HFFc6 (cell line): ENCODE measurements around the gene CPT1B. TPM values are rescaled to one million over a fixed set of nuclear protein-coding genes. Genes with fewer than 3 reads are reported as not detected.
"Not testable (repeated sequence)": the region's sequence is repeated elsewhere in the genome, so short reads cannot be mapped to it uniquely, and the experiment has no call there.

Source experiments
- DNase-seq: peaks from one replicate; pipeline ENCODE4 v3.0.0-alpha.2; 2018
- H3K27ac Mint-ChIP-seq: 2 replicates; pipeline ENCODE4 v1.8.0; 2020; ENCODE audit warnings: mild to moderate bottlenecking, mixed read lengths
- H3K27me3 Mint-ChIP-seq: 2 replicates; pipeline ENCODE4 v1.8.0; 2021; ENCODE audit warnings: mild to moderate bottlenecking, moderate library complexity, mixed read lengths; ENCODE audit not compliant: insufficient read depth
- H3K36me3 Mint-ChIP-seq: 2 replicates; pipeline ENCODE4 v1.8.0; 2021; ENCODE audit warnings: low read depth, mixed read lengths
- H3K4me1 Mint-ChIP-seq: 2 replicates; pipeline ENCODE4 v1.8.0; 2020; ENCODE audit warnings: low read depth, mixed read lengths
- H3K4me3 Mint-ChIP-seq: 2 replicates; pipeline ENCODE4 v1.8.0; 2020; ENCODE audit warnings: mild to moderate bottlenecking, moderate library complexity, mixed read lengths
- H3K9me3 Mint-ChIP-seq: 2 replicates; pipeline ENCODE4 v1.8.0; 2020; ENCODE audit warnings: mild to moderate bottlenecking, mixed read lengths
- CTCF ChIP-seq: fragments of 200-600 bp; sonication (generic); IDR thresholded peaks from 2 replicates; pipeline ENCODE4 v1.5.0; 2021; ENCODE audit warnings: antibody characterized with exemption, mild to moderate bottlenecking
- total RNA-seq, 6 experiments: library from RNA; stranded (reverse); fragmentation: NEBNext Ultra II Directional; extraction: Animal tissue kit (Norgen Biotek cat#: 25700); gene quantifications; 2 replicates in 1 of 6; 3 replicates in 5 of 6; pipeline ENCODE4 v1.2.3, GENCODE V29; 2021

CPT1B gene
- total RNA-seq, 6 experiments from 2014 or later: 0.82 to 3.0 (median 1.5) TPM

DNA sequence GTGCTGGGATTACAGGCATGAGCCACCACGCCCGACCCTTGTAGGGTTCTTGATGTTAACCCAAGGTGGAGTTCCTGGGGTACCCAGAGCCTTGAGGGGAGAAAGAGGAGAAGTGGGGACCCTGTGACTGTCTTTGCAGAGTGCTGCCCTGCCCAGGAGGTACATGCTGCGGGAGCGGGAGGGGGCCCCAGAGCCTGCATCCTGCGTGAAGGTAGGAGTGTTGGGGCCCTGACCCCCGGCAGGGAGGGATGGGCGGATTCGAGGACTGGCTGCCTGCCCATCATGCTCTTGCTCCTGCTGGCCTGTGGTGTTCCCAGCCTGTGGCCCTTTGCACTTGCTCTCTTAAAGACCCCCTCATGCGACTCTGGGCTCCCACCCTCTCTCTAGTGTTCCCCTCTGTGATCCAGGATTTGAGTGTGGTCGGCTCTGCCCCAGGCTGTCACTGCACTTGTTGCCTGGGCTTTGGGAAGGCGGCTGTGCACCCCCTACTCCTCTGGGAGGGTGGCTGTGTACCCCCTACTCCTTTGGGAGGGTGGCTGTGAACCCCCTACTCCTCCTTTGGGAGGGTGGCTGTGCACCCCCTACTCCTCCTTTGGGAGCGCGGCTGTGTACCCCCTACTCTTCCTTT lies 57.3 kb downstream of the CPT1B start:
- H3K4me3 Mint-ChIP-seq: no peak overlapping the region
- peaks cover 14% of the 10 kb centered on the region for H3K36me3 Mint-ChIP-seq
- DNase-seq: no peak
- no peaks in the 10 kb centered on the region for H3K27me3 Mint-ChIP-seq
- H3K27ac Mint-ChIP-seq: no peak overlapping the region; the same call in 1 of the 2 replicates
- no peak for TF ChIP-seq CTCF
- H3K9me3 Mint-ChIP-seq: no peaks in the 10 kb centered on the region
- H3K4me1 Mint-ChIP-seq: peaks cover 9% of the 10 kb centered on the region

DNA sequence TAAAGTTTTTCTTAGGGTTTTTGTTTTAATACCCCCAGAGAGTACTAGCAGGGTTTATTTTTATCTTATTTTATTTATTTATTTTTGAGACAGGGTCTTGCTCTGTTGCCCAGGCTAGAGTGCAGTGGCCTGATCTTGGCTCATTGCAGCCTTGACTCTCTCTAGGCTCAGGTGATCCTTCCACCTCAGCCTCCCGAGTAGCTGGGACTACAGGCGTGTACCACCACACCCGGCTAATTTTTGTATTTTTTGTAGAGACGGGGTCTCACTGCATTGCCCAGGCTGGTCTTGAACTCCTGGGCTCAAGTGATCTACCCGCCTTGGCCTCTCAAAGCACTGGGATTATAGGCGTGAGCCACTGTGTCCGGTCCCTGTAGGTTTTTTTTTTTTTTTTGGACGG lies 58.0 kb downstream of the CPT1B start:
- not testable (repeated sequence) for DNase-seq, H3K4me3 Mint-ChIP-seq, H3K27me3 Mint-ChIP-seq, H3K4me1 Mint-ChIP-seq, H3K9me3 Mint-ChIP-seq, H3K27ac Mint-ChIP-seq
- H3K36me3 Mint-ChIP-seq: peaks cover 14% of the 10 kb centered on the region

- Mint-ChIP-seq H3K9me3 (no peaks in the 10 kb centered on the region), H3K4me3 (no peak overlapping the region), H3K27ac (no peak overlapping the region), H3K36me3 (peaks cover 11% of the 10 kb centered on the region; the same call in 1 of the 2 replicates), H3K27me3 (no peaks in the 10 kb centered on the region), H3K4me1 (peaks cover under 1% of the 10 kb centered on the region; the same call in 1 of the 2 replicates)
- no peak for TF ChIP-seq CTCF
- no peak for DNase-seq
Observed at GRCh38 chr22:50519151-50519550, 59.1 kb downstream of the CPT1B start.

Other genes starting within 250 kb of the CPT1B start
- 10 to 100 TPM; 41.9 to 47.0 (median 43.6) TPM for gene PPP6R2, start 235.1 kb downstream of the CPT1B start, total RNA-seq
- gene SBF1, start 103.4 kb downstream of the CPT1B start, total RNA-seq: 10 to 100 TPM; 63.9 to 76.7 (median 71.2) TPM
- gene ADM2, start 96.9 kb downstream of the CPT1B start, total RNA-seq: 1 to 10 TPM in 5 of 6 experiments, under 1 TPM in 1; 0.91 to 3.4 (median 1.2) TPM
- not detected for gene MIOX, start 91.6 kb downstream of the CPT1B start, total RNA-seq
- 100 to 1,000 TPM; 110 to 133 (median 118) TPM for gene LMF2, start 70.7 kb downstream of the CPT1B start, total RNA-seq
- gene NCAPH2, start 70.2 kb downstream of the CPT1B start, total RNA-seq: 10 to 100 TPM; 31.7 to 54.1 (median 50.0) TPM
- 10 to 100 TPM in 2 of 6 experiments, 1 to 10 TPM in 4; 2.7 to 11.1 (median 9.7) TPM for gene SCO2, start 52.8 kb downstream of the CPT1B start, total RNA-seq
- 1 to 10 TPM in 5 of 6 experiments, under 1 TPM in 1; 0.95 to 2.1 (median 1.3) TPM for gene TYMP, start 48.4 kb downstream of the CPT1B start, total RNA-seq
- under 1 TPM in 1 of 6 experiments, not detected in 5; 0.05 TPM for gene KLHDC7B, start 32.5 kb downstream of the CPT1B start, total RNA-seq
- gene SYCE3, start 15.5 kb downstream of the CPT1B start, total RNA-seq: not detected
- gene CHKB, start 4.4 kb upstream of the CPT1B start, total RNA-seq: 10 to 100 TPM; 21.1 to 26.2 (median 25.2) TPM
- under 1 TPM; 0.14 to 0.25 (median 0.15) TPM for gene MAPK8IP2, start 22.4 kb upstream of the CPT1B start, total RNA-seq
- gene ARSA, start 49.7 kb upstream of the CPT1B start, total RNA-seq: 10 to 100 TPM; 28.0 to 35.4 (median 30.6) TPM
- under 1 TPM; 0.65 to 0.97 (median 0.68) TPM for gene SHANK3, start 94.4 kb upstream of the CPT1B start, total RNA-seq
- gene ACR, start 159.8 kb upstream of the CPT1B start, total RNA-seq: not detected
- 10 to 100 TPM; 14.8 to 18.9 (median 17.4) TPM for gene RABL2B, start 205.2 kb upstream of the CPT1B start, total RNA-seq